ENCODE results near the gene GRK5.

Gene GRK5

GRCh38 chr10:119292968-119293760, 85.8 kb downstream of the GRK5 start:
- in situ Hi-C loops (cut with MboI; ENCODE audit: low sequenced_read_pairs), result no loop called here

DNA sequence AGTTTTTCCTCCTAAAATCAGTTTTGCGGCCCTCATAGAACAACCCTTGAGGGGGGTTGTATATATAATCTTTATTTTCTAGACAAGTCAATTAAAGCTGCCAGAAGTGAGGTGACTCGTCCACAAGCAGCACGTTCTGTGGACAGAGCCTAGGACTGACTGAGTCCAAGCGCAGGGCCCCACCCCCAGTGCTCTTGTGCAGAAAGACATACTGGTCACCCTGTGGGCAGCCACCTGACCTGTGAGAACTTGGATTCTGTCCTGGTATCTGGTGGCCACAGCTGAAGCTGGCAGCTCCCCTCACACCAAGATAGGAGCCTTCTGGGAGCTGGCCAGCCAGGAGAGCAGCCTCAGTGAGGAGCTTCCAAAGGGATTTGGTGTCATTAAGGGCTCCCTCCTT, 89.3 kb downstream of the GRK5 start:
- in situ Hi-C loops (cut with MboI; ENCODE audit: low sequenced_read_pairs), result no loop called here

GRCh38 chr10:119297207-119297968, 90.0 kb downstream of the GRK5 start:
- in situ Hi-C loops (cut with MboI; ENCODE audit: low sequenced_read_pairs), result no loop called here

- in situ Hi-C loops (cut with MboI; ENCODE audit: low sequenced_read_pairs), result no loop called here
Observed at GRCh38 chr10:119298810-119299209, 91.4 kb downstream of the GRK5 start.

DNA sequence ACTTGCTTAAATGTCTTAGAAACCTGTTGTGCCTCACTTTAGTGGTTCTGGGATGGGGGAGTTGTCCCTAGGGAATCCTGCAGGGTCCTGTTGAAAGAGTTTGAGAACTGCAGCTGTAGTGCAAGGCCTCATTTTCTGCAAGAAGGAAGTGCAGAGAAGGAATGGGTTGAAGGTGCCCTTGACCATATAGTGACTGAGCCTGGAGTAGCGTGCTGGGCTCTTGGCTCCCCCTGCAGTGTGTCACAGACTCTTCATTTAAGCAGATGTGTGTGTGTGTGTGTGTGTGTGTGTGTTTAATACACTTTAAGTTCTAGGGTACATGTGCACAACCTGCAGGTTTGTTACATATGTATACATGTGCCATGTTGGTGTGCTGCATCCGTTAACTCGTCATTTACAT, 92.2 kb downstream of the GRK5 start:
- in situ Hi-C loops (cut with MboI; ENCODE audit: low sequenced_read_pairs), result no loop called here

GRCh38 chr10:119301397-119301796, 94.0 kb downstream of the GRK5 start:
- in situ Hi-C loops (cut with MboI; ENCODE audit: low sequenced_read_pairs), result no loop called here

DNA sequence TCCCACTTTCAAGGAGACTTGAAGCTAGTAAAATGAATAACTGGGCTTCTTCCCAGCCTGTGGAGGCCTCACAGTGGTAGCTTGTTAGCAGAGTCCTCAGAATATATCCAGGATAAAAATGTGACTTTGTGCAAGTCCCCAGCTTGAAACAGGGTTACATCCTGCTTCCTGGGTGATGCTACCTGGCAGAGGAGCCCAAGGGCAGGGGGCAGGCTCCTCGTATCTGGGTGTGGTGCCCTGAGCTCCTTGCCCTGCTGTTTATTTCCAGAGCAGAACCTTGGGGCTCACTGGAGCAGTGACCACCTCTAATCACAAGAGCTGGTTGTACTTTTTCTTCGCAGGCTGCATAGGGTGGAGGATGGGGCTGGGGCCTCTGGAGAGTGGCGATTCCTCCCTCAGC, 94.8 kb downstream of the GRK5 start:
- in situ Hi-C loops (cut with MboI; ENCODE audit: low sequenced_read_pairs), result no loop called here

DNA sequence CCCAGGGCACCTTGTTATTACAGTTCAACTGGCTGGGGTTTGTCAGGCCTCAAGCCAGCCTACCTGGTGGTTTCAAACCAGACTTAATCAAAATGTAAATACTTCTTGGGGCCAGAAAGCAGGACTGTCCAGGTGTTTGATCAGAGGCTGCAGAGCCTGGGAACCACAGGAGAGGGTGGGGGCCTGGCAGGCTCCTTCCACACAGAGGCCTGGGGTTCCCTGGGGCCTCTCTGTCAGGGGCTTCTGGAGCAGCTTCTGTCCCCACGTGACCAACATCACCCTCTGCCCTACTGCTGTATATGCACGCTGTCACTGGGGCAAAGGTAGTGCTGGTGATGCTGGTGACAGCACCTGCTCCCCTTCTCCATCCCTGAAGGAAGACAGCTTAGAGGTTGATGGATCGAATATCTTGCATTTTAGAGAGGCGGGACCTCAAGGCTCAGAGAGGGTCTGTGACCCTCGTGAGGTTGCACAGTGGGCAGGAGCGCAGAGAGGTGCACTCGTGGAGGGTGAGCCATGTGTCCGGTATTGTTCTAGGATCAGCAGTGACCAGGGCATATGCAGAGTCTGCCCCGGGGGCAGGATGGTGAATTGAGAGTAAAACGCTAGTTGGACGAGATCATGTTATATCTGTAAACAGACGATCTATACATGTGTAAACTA, 95.4 kb downstream of the GRK5 start:
- in situ Hi-C loops (cut with MboI; ENCODE audit: low sequenced_read_pairs), result no loop called here

- in situ Hi-C loops (cut with MboI; ENCODE audit: low sequenced_read_pairs), result no loop called here
Observed at GRCh38 chr10:119303886-119304285, 96.5 kb downstream of the GRK5 start.

DNA sequence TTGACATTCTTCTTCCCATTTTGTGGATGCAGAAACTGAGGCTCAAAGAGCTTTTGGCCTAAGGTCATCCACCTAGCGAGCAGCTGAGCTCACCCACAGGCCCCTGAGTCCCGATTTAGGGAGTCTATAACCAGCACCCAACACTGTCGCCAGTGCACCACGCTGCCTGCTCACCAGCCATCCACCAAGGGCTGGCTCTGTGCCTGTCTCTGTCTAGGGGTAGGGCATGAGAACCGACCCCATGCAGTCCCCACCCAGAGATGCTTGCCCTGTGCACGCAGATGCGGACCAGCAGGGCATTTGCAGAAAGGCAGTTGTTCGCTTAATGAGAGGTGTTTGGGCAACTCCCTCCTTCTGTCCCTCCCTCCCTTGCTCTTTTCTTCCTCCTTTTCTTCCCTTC, 97.2 kb downstream of the GRK5 start:
- in situ Hi-C loops (cut with MboI; ENCODE audit: low sequenced_read_pairs), result no loop called here

DNA sequence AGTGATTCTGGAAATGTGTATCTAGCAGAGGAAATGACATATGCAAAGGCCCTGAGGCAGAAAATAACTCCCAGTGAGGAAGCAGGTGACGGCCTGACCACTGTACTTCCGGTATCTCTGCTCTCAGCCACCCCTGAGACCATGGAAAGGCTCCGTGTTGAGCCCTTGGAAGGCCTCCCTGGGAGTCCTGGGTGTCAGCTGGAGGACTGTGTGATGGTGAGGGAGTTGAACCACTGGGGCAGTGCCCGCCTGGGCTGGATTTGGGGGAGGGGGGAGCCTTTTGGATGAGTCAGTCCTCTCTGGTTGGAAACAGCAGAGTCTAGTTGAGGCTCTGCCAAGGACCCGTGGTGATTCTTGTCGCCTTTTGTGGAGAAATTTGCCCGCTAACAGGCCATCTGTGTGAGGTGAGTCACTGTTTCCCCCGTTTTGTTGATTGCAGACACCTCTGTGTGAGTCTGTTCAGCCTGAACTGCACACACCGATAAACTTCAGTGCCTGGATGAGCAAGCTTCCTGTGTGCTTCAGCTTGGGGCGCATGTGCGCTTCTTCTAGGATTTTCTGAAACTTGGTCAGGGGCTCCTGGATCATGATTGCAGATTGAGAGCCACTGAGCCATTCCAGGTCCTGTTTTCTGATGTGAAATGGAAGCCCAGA, 98.6 kb downstream of the GRK5 start:
- in situ Hi-C loops (cut with MboI; ENCODE audit: low sequenced_read_pairs), result no loop called here

GRCh38 chr10:119306514-119306951, 99.2 kb downstream of the GRK5 start:
- in situ Hi-C loops (cut with MboI; ENCODE audit: low sequenced_read_pairs), result no loop called here

DNA sequence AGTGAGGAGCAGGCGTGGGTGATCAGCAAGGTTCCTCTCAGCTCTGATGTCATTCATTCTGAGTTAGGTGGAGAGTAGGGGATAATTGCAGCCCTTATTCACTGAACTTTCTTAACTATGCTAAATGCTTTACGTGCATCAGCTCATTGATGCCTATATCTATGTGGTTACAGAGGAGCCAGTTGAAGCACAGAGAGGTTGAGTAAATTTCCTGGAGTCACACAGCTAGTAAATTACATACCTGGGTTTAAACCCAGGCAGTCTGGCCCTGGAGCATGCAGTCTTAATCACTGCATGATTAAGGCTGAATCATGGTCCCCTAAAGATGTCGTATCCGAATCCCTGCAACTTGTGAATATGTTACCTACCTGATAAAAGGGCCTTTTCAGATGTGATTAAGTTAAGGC, 99.6 kb downstream of the GRK5 start:
- in situ Hi-C loops (cut with MboI; ENCODE audit: low sequenced_read_pairs), result no loop called here

GRCh38 chr10:119308089-119308488, 100.7 kb downstream of the GRK5 start:
- in situ Hi-C loops (cut with MboI; ENCODE audit: low sequenced_read_pairs), result no loop called here

- in situ Hi-C loops (cut with MboI; ENCODE audit: low sequenced_read_pairs), result no loop called here
Observed at GRCh38 chr10:119308551-119309422, 101.4 kb downstream of the GRK5 start.

DNA sequence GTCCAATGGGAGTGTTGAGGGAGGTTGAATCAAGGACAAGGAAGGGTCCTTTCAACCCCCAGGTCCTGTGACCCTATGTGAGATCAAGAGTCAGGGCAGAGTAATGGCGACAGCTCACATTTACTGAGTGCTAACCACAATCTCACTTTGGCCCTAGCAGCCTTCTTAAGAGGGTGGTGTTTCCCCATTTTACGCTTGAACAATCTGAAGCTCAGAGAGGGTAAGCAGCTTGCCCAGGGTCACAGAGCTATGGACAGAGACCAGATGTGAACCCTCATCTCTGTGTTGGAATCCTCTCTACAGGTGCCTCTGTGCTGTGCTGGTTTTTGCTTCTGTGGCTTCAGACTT, 102.0 kb downstream of the GRK5 start:
- in situ Hi-C loops (cut with MboI; ENCODE audit: low sequenced_read_pairs), result no loop called here

- in situ Hi-C loops (cut with MboI; ENCODE audit: low sequenced_read_pairs), result no loop called here
Observed at GRCh38 chr10:119310806-119311205, 103.4 kb downstream of the GRK5 start.

- in situ Hi-C loops (cut with MboI; ENCODE audit: low sequenced_read_pairs), result no loop called here
Observed at GRCh38 chr10:119312241-119312640, 104.9 kb downstream of the GRK5 start.

- in situ Hi-C loops (cut with MboI; ENCODE audit: low sequenced_read_pairs), result no loop called here
Observed at GRCh38 chr10:119313024-119313423, 105.7 kb downstream of the GRK5 start.

- in situ Hi-C loops (cut with MboI; ENCODE audit: low sequenced_read_pairs), result no loop called here
Observed at GRCh38 chr10:119313644-119314043, 106.3 kb downstream of the GRK5 start.

Measured in hTERT RPE-1 (cell line).